ENCODE measurements around the gene MMRN1.

The MMRN1 gene

DNA sequence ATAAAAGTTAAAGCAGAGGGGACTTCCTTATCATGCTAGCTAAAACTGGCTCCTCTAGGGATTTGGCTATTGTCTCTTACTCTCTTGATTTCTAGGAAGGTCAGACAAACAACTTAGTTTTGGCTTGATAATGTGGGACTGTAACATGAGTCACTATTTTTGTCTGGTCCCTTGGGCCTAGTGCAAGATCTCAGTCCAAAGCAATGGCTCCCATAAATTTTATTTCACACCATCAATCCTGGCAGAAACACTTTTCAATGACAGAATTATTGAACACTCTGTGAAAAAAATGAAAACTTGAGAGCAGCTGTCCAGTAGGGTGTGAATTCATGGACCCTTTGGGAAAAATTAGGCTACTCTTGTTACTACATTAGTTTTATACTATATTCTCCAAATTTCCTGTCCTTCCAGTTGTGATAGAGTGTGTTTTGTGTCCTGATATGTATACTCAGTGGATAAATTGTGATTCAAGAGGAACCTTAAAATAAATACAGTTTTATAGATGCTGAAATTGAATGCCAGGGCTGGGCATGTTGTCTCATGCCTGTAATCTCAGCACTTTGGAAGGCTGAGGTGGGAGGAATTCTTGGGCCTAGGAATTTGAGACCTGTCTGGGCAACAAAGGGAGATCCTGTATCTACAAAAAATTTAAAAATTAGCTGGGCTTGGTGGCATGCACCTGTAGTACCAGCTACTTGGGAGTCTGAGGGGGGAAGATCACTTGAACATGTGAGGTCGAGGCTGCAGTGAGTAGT lies 46.9 kb upstream of the MMRN1 start (continued):
- TF ChIP-seq SALL2 (tag by site-specific recombination; IDR thresholded peaks at IDR 0.05; ENCODE audit: borderline replicate concordance) (no peak), ZNF571 (tag by site-specific recombination; IDR thresholded peaks at IDR 0.05) (no peak), ZNF426 (tag by site-specific recombination; IDR thresholded peaks at IDR 0.05) (no peak), ZNF629 (tag by site-specific recombination; IDR thresholded peaks at IDR 0.05) (peak; percentile 75; the same call in 1 of the 2 replicates), ZNF341 (tag by site-specific recombination; IDR thresholded peaks at IDR 0.05; ENCODE audit: low read depth) (no peak), ZNF529 (tag by site-specific recombination; IDR thresholded peaks at IDR 0.05; ENCODE audit: insufficient replicate concordance) (no peak), ZNF830 (tag by site-specific recombination; IDR thresholded peaks at IDR 0.05; ENCODE audit: low read depth) (no peak), SCRT2 (tag by site-specific recombination; IDR thresholded peaks at IDR 0.05) (no peak), ZNF266 (tag by site-specific recombination; IDR thresholded peaks at IDR 0.05; ENCODE audit: low read depth) (no peak), ZNF473 (tag by site-specific recombination; IDR thresholded peaks at IDR 0.05) (no peak), RBAK (tag by site-specific recombination; IDR thresholded peaks at IDR 0.05) (no peak), REPIN1 (tag by site-specific recombination; IDR thresholded peaks at IDR 0.05; ENCODE audit: low read depth) (no peak), KLF9 (tag by site-specific recombination; IDR thresholded peaks at IDR 0.05; ENCODE audit: low read depth) (no peak), ZSCAN30 (tag by site-specific recombination; IDR thresholded peaks at IDR 0.05) (peak; percentile 86), ZNF561 (tag by site-specific recombination; IDR thresholded peaks at IDR 0.05; ENCODE audit: borderline replicate concordance) (peak; percentile 92), SP3 (tag by site-specific recombination; IDR thresholded peaks at IDR 0.05) (no peak), ZNF112 (tag by site-specific recombination; IDR thresholded peaks at IDR 0.05) (no peak), ZNF391 (tag by site-specific recombination; IDR thresholded peaks at IDR 0.05; ENCODE audit: borderline replicate concordance, low read depth) (no peak), ZNF354C (tag by site-specific recombination; IDR thresholded peaks at IDR 0.05; ENCODE audit: borderline replicate concordance, low read depth) (no peak), ZNF248 (tag by site-specific recombination; IDR thresholded peaks at IDR 0.05) (no peak), ZFP3 (tag by site-specific recombination; IDR thresholded peaks at IDR 0.05; ENCODE audit: low read depth) (no peak), FEZF1 (tag by site-specific recombination; IDR thresholded peaks at IDR 0.05) (peak; percentile 90), ZNF2 (tag by site-specific recombination; IDR thresholded peaks at IDR 0.05) (peak; percentile 53; the same call in 1 of the 2 replicates), BCL11A (tag by site-specific recombination; IDR thresholded peaks at IDR 0.05; ENCODE audit: low read depth) (0 out of 2 replicates have a peak, but pooled peaks have one; percentile 44), KLF7 (tag by site-specific recombination; IDR thresholded peaks at IDR 0.05; ENCODE audit: borderline replicate concordance) (peak; percentile 35; the same call in 1 of the 2 replicates), GLI2 (tag by site-specific recombination; IDR thresholded peaks at IDR 0.05; ENCODE audit: borderline replicate concordance, low read depth) (peak; percentile 91), HOXD13 (CRISPR knock-in tag; IDR thresholded peaks at IDR 0.05; ENCODE audit: borderline replicate concordance) (no peak)
- TF ChIP-seq, protein P1, sequence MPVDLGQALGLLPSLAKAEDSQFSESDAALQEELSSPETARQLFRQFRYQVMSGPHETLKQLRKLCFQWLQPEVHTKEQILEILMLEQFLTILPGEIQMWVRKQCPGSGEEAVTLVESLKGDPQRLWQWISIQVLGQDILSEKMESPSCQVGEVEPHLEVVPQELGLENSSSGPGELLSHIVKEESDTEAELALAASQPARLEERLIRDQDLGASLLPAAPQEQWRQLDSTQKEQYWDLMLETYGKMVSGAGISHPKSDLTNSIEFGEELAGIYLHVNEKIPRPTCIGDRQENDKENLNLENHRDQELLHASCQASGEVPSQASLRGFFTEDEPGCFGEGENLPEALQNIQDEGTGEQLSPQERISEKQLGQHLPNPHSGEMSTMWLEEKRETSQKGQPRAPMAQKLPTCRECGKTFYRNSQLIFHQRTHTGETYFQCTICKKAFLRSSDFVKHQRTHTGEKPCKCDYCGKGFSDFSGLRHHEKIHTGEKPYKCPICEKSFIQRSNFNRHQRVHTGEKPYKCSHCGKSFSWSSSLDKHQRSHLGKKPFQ (tag by site-specific recombination; IDR thresholded peaks at IDR 0.05): peak; percentile 82
- TF ChIP-seq, protein P2, sequence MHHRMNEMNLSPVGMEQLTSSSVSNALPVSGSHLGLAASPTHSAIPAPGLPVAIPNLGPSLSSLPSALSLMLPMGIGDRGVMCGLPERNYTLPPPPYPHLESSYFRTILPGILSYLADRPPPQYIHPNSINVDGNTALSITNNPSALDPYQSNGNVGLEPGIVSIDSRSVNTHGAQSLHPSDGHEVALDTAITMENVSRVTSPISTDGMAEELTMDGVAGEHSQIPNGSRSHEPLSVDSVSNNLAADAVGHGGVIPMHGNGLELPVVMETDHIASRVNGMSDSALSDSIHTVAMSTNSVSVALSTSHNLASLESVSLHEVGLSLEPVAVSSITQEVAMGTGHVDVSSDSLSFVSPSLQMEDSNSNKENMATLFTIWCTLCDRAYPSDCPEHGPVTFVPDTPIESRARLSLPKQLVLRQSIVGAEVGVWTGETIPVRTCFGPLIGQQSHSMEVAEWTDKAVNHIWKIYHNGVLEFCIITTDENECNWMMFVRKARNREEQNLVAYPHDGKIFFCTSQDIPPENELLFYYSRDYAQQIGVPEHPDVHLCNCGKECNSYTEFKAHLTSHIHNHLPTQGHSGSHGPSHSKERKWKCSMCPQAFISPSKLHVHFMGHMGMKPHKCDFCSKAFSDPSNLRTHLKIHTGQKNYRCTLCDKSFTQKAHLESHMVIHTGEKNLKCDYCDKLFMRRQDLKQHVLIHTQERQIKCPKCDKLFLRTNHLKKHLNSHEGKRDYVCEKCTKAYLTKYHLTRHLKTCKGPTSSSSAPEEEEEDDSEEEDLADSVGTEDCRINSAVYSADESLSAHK (tag by site-specific recombination; IDR thresholded peaks at IDR 0.05): peak; percentile 93
- TF ChIP-seq, protein P3, sequence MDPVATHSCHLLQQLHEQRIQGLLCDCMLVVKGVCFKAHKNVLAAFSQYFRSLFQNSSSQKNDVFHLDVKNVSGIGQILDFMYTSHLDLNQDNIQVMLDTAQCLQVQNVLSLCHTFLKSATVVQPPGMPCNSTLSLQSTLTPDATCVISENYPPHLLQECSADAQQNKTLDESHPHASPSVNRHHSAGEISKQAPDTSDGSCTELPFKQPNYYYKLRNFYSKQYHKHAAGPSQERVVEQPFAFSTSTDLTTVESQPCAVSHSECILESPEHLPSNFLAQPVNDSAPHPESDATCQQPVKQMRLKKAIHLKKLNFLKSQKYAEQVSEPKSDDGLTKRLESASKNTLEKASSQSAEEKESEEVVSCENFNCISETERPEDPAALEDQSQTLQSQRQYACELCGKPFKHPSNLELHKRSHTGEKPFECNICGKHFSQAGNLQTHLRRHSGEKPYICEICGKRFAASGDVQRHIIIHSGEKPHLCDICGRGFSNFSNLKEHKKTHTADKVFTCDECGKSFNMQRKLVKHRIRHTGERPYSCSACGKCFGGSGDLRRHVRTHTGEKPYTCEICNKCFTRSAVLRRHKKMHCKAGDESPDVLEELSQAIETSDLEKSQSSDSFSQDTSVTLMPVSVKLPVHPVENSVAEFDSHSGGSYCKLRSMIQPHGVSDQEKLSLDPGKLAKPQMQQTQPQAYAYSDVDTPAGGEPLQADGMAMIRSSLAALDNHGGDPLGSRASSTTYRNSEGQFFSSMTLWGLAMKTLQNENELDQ (tag by site-specific recombination; IDR thresholded peaks at IDR 0.05; ENCODE audit: low read depth): no peak
- TF ChIP-seq, protein P4, sequence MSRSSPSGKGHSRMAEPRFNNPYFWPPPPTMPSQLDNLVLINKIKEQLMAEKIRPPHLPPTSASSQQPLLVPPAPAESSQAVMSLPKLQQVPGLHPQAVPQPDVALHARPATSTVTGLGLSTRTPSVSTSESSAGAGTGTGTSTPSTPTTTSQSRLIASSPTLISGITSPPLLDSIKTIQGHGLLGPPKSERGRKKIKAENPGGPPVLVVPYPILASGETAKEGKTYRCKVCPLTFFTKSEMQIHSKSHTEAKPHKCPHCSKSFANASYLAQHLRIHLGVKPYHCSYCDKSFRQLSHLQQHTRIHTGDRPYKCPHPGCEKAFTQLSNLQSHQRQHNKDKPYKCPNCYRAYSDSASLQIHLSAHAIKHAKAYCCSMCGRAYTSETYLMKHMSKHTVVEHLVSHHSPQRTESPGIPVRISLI (tag by site-specific recombination; IDR thresholded peaks at IDR 0.05): no peak
- TF ChIP-seq, protein P5, sequence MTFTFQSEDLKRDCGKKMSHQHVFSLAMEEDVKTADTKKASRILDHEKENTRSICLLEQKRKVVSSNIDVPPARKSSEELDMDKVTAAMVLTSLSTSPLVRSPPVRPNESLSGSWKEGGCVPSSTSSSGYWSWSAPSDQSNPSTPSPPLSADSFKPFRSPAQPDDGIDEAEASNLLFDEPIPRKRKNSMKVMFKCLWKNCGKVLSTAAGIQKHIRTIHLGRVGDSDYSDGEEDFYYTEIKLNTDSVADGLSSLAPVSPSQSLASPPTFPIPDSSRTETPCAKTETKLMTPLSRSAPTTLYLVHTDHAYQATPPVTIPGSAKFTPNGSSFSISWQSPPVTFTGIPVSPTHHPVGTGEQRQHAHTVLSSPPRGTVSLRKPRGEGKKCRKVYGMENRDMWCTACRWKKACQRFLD (tag by site-specific recombination; IDR thresholded peaks at IDR 0.05): no peak
